ENCODE results near the gene NUDT22. TPM values are rescaled to one million over a fixed set of nuclear protein-coding genes. Genes with fewer than 3 reads are reported as not detected.

Gene NUDT22
- total and polyA plus RNA-seq, 2 donors (not counting 1 experiment from before 2014, with no cell fraction given) = 104 to 139 TPM

GRCh38 chr11:64183890-64184289 lies 42.2 kb upstream of the NUDT22 start:
- POLR2A ChIA-PET = interaction anchor here (1.2 kb wide), 1 partner anchor 54 kb away, joined by 3 read pairs; no protein-coding TSS in a partner anchor
- H3K9ac ChIP-seq (ENCODE audit: low read length) = no peak overlapping the region
- CTCF ChIA-PET = interaction anchor here (2.2 to 6.1 kb wide), 2 partner anchors 22 to 117 kb away, joined by 9 to 53 read pairs; partner anchors contain the start of genes CATSPERZ and FERMT3
- no peak overlapping the region for H3K4me2 ChIP-seq (replicated peaks; ENCODE audit: low read depth, low read length, poor library complexity, severe bottlenecking)
- peaks cover 2 to 3% of the 10 kb centered on the region in 2 experiments for H3K36me3 ChIP-seq (replicated peaks in 1 of 2; ENCODE audit: control extremely low read depth in 1 of 2, control insufficient read depth in 1 of 2, extremely low read depth in 1 of 2, insufficient read depth in 2 of 2, low read length in 1 of 2)
- Mint-ChIP-seq H3K27me3 (no peaks in the 10 kb centered on the region), H3K9me3 (ENCODE audit: insufficient read depth) (no peaks in the 10 kb centered on the region), H3K4me3 (peak overlapping the region; percentile 62), H3K27ac (no peak overlapping the region), H3K4me1 (peaks cover 35% of the 10 kb centered on the region)
- H3K79me2 ChIP-seq (ENCODE audit: control insufficient read depth, insufficient read depth, low read length) = peaks cover 36% of the 10 kb centered on the region
- DNase-seq (no peak), ATAC-seq (ENCODE audit: low read depth) (no peak)
- no peak overlapping the region for H3K27ac ChIP-seq (ENCODE audit: low read length in 2 of 2)
- H3K4me3 ChIP-seq (ENCODE audit: control extremely low read depth in 1 of 5, extremely low read depth in 1 of 5, insufficient read depth in 1 of 5, low read depth in 2 of 5, low read length in 4 of 5) = no peak overlapping the region
- H4K20me1 ChIP-seq (ENCODE audit: control insufficient read depth, insufficient read depth, low read length, poor library complexity, severe bottlenecking) = no peaks in the 10 kb centered on the region
- H3K4me1 ChIP-seq (ENCODE audit: control insufficient read depth in 2 of 2, insufficient read depth in 2 of 2, low read length in 2 of 2) = peaks cover 13 to 24% of the 10 kb centered on the region in 2 donors
- H3K27me3 ChIP-seq (replicated peaks in 1 of 4; ENCODE audit: control extremely low read depth in 1 of 4, control insufficient read depth in 3 of 4, insufficient read depth in 4 of 4, low read length in 3 of 4) = no peaks in the 10 kb centered on the region
- intact Hi-C loops (cut with micrococcal nuclease) = loop anchor here (2.0 kb wide), 1 partner anchor 17 kb away; the partner anchor contains the start of gene MACROD1
- no peak overlapping the region for H2AFZ ChIP-seq (ENCODE audit: insufficient read depth, low read depth, low read length, poor library complexity, severe bottlenecking)
- WGBS (ENCODE audit: insufficient coverage) = 94% methylated on average over 1 of the region's 7 CpGs
- no peak for TF ChIP-seq EZH2 (IDR thresholded peaks at IDR 0.05; ENCODE audit: borderline replicate concordance, insufficient read depth, low read depth, low read length, poor library complexity, severe bottlenecking)
- TF ChIP-seq, protein P1, sequence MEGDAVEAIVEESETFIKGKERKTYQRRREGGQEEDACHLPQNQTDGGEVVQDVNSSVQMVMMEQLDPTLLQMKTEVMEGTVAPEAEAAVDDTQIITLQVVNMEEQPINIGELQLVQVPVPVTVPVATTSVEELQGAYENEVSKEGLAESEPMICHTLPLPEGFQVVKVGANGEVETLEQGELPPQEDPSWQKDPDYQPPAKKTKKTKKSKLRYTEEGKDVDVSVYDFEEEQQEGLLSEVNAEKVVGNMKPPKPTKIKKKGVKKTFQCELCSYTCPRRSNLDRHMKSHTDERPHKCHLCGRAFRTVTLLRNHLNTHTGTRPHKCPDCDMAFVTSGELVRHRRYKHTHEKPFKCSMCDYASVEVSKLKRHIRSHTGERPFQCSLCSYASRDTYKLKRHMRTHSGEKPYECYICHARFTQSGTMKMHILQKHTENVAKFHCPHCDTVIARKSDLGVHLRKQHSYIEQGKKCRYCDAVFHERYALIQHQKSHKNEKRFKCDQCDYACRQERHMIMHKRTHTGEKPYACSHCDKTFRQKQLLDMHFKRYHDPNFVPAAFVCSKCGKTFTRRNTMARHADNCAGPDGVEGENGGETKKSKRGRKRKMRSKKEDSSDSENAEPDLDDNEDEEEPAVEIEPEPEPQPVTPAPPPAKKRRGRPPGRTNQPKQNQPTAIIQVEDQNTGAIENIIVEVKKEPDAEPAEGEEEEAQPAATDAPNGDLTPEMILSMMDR (IDR thresholded peaks at IDR 0.05) = no peak
- H3K9me3 ChIP-seq (ENCODE audit: control extremely low read depth in 1 of 3, control insufficient read depth in 2 of 3, insufficient read depth in 1 of 3, low read length in 2 of 3) = no peaks in the 10 kb centered on the region

DNA sequence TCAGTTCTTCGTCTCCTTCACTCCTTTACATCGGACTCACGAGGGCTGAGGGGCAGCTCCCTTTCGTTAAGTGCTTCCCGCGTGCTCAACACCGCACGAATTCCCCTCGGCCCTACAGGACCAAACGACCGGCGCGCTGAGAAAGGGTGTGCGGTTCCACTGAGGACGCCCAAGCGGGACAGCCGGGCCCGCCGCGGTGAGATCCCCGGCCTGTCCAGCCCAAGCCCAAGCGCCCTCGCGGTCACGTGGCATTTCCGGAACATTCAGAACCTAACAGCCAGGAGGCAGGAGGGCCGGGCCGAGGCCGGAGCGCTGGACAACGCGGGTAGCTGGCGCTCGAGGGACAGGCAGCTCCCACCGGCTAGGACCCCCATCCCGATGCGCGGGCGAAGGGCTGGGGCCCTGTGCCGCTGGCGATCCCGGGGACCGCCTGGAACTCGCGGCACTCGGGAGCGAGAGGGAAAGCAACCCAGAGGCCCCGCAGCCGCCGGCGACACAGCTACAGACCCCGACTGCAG lies 40.8 kb upstream of the NUDT22 start:
- Histone ChIP-seq H3K4me1 (ENCODE audit: control insufficient read depth in 2 of 2, insufficient read depth in 2 of 2, low read length in 2 of 2) (peaks cover 13 to 24% of the 10 kb centered on the region in 2 donors), H3K9me3 (ENCODE audit: control extremely low read depth in 1 of 3, control insufficient read depth in 2 of 3, insufficient read depth in 1 of 3, low read length in 2 of 3) (no peaks in the 10 kb centered on the region), H2AFZ (ENCODE audit: insufficient read depth, low read depth, low read length, poor library complexity, severe bottlenecking) (peak overlapping the region; percentile 98), H3K36me3 (replicated peaks in 1 of 2; ENCODE audit: control extremely low read depth in 1 of 2, control insufficient read depth in 1 of 2, extremely low read depth in 1 of 2, insufficient read depth in 2 of 2, low read length in 1 of 2) (peaks cover 0 to 3% of the 10 kb centered on the region in 2 experiments), H3K27ac (ENCODE audit: low read length in 2 of 2) (peak overlapping the region; percentile 59 to 86), H3K9ac (ENCODE audit: low read length) (peak overlapping the region; percentile 98), H3K79me2 (ENCODE audit: control insufficient read depth, insufficient read depth, low read length) (peaks cover 23% of the 10 kb centered on the region), H3K27me3 (replicated peaks in 1 of 4; ENCODE audit: control extremely low read depth in 1 of 4, control insufficient read depth in 3 of 4, insufficient read depth in 4 of 4, low read length in 3 of 4) (no peaks in the 10 kb centered on the region), H3K4me2 (replicated peaks; ENCODE audit: low read depth, low read length, poor library complexity, severe bottlenecking) (peak overlapping the region; percentile 100), H3K4me3 (ENCODE audit: control extremely low read depth in 1 of 5, extremely low read depth in 1 of 5, insufficient read depth in 1 of 5, low read depth in 2 of 5, low read length in 4 of 5) (peak overlapping the region; percentile 16 to 95 (median 83)), H4K20me1 (ENCODE audit: control insufficient read depth, insufficient read depth, low read length, poor library complexity, severe bottlenecking) (peaks cover under 1% of the 10 kb centered on the region)
- intact Hi-C loops (cut with micrococcal nuclease) = loop anchor here (1.0 to 2.0 kb wide), 9 partner anchors 18 to 347 kb away; partner anchors contain the start of genes CCDC88B, DNAJC4, ESRRA and FERMT3
- ATAC-seq (ENCODE audit: low read depth) (no peak), DNase-seq (no peak)
- Mint-ChIP-seq H3K27me3 (no peaks in the 10 kb centered on the region), H3K27ac (peak overlapping the region; percentile 94), H3K4me1 (peaks cover 39% of the 10 kb centered on the region), H3K4me3 (no peak overlapping the region), H3K9me3 (ENCODE audit: insufficient read depth) (no peaks in the 10 kb centered on the region)
- under 1% methylated on average over 52 of the region's 52 CpGs for WGBS (ENCODE audit: insufficient coverage)
- ChIA-PET CTCF (interaction anchor here (0.8 to 6.1 kb wide), 9 partner anchors 20 to 170 kb away, joined by 3 to 53 read pairs (median 6); partner anchors contain the start of genes CATSPERZ, FERMT3, PLCB3 and PPP1R14B), POLR2A (interaction anchor here (0.6 to 1.9 kb wide), 14 partner anchors 9 to 1303 kb away, joined by 3 to 10 read pairs (median 4); partner anchors contain the start of genes FERMT3, FKBP2, NAA40 and PRDX5)
- TF ChIP-seq EZH2 (IDR thresholded peaks at IDR 0.05; ENCODE audit: borderline replicate concordance, insufficient read depth, low read depth, low read length, poor library complexity, severe bottlenecking) = no peak
- TF ChIP-seq, protein P1 (IDR thresholded peaks at IDR 0.05) = no peak
